Inferior parietal cortex (tissue), 1 donor: ENCODE data around the gene HFE.

ENCODE experiments used
- DNase-seq: peaks from one replicate; pipeline ENCODE4 v3.0.0-alpha.2; 2016; ENCODE audit errors: extremely low spot score

Gene HFE

DNA sequence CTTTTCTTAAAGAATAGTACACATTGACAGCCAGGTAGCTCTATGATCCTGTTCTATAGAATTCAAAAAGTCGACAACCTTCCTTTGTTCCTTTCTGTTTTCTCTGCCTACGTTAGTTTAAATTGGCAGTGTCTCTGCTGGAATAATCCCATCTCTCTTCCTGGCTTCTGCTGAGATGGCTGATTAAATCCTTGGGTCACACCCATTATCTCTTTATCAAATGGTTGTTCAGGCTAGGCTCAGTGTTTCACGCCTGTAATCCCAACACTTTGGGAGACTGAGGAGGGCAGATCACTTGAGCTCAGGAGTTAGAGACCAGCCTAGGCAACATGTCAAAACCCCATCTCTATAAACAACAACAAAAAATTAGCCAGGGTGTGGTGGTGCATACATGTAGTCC lies 44.4 kb downstream of the HFE start:
- DNase-seq = no peak

DNA sequence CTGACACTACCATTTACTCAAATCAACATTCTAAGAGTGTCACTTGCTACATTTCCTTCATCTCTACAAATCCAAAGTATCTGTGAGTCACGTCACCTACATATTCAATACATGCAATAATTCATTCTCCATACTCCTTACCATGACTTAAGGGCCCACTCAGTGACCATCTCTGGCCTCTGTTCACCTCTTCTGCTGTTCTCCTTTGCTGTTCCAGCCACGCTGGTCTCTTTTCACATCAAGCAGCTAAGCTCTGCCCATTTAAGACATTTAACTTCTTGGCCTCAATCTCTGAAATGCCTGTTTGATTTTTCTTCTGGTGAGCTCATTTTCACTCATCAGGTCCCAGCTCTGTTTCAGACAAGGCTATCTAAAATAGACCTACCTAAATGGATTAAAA lies 46.5 kb downstream of the HFE start:
- no peak for DNase-seq

DNA sequence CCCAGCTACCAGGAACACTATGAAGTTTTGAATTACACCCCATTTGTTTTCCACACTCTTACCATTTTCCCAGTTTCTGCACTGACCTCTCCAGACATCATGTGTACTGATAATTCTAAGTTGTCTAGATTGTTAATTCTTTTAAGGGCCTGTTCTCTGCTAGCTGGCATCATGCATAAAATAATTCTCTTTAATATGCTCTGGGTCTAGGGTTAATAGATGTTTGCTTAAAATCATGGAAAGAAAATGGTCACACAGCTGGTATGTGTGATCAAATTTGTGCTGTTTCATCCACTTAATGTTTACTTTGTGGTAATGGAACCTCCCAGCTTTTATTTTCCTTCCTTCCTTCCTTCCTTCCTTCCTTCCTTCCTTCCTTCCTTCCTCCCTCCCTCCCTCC lies 49.1 kb downstream of the HFE start:
- no peak for DNase-seq

DNA sequence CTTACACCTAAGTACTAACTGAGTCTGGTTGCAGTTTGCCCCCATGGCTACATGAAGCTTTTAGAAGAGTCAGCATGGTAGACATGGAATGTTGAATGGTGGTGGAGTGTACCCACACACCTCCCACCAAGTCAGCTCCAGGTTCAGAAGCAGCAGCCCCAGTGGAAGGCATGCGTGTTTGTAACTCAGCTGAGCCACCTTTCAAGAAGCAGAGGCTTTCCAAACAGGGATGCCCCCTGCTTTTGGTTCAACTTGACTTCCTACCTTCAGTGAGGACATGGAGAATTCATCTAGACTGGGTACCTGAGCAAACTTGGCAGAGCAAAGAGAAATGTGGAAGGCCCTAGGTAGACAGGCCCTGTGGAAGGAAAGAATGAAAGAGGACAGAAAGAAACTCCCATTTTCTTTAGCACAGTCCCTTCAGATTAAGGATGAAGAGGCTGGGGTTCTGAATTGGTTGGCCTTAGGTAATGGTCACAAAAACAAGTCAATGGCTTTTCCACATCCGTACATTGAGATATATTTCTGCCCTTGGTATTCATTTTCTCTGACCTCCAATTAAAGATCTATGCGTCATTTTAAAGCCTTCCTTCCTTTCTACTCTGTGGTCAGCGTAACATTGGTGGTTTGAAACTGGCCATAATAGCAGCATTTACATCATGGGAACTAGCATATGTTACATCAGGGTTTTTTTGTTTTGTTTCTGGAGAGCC lies 53.2 kb downstream of the HFE start:
- no peak for DNase-seq

DNA sequence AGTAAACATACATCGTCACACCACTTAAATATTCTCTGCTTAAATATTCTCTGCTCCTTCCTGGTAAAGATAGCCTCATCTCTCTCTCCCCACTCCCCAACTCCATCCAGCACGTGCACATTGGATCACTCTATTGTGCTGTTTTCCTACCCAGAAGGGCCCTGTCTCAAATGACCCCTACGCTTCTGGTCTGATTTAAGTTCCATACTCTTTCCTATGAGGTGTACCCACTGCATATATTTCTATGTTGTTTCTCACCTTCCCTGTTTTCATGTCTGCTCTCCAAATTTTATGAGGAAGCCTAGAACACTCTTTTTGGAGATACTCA lies 53.7 kb downstream of the HFE start:
- no peak for DNase-seq

DNA sequence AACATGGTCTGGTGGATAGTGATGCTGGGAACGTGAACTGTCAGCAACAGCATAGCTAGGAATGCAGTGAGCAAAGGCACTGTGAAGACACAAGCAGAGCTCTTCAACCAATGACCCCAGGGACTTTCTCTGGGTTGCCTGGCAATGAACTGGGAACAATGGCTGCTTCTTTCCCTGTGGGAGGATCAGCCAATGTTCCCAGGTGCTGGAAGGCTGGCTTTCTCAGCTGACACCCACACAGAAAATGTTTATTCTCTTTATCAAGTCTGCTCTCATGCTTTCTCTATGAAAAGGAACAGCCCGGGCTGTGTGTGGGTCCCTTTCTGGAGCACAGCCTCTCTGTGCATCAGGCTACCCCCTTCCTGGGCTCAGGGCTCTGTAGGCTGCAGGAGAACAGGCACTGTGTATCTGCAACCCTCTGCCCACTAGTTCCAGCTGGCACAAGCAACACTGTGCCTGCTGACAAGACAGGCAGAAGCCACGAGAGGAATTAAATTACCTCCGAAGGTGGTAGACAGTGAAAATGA lies 54.2 kb downstream of the HFE start:
- DNase-seq = peak; percentile 76

DNA sequence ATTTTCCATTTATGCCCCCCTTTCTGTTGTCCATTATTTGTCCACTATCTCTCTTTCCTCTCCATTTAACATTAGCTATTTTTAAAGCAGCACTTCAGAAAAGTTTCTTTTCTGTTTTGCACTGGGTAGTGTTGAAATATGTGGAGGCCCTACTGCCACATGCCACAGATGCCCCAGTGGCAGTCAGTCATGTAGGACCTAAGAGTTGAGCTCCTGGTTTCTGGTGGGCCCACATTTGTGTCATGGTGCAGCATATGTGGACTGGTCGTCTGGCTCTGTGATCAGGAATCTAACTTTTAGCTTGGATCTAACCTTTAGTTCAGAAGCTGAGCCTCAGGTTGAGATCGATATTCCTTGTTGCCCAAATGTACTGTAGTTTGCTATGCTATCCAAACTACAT lies 54.8 kb downstream of the HFE start:
- DNase-seq = no peak
